ENCODE data around the gene LGALS4.
"Not testable (repeated sequence)": the region's sequence is repeated elsewhere in the genome, so short reads cannot be mapped to it uniquely, and the experiment has no call there.

The LGALS4 gene

GRCh38 chr19:38821230-38821825 is 8.6 kb upstream of the LGALS4 start:
- not testable (repeated sequence) for DNase-seq

- no peak for DNase-seq
Observed at GRCh38 chr19:38819231-38819920, 6.6 kb upstream of the LGALS4 start.

GRCh38 chr19:38817081-38817480 is 4.3 kb upstream of the LGALS4 start:
- DNase-seq, result no peak

GRCh38 chr19:38816131-38816750 is 3.5 kb upstream of the LGALS4 start:
- DNase-seq, result no peak

GRCh38 chr19:38815059-38816001 is 2.6 kb upstream of the LGALS4 start:
- no peak for DNase-seq

- not testable (repeated sequence) for DNase-seq
Observed at GRCh38 chr19:38813932-38814331, 1.2 kb upstream of the LGALS4 start.

- no peak for DNase-seq
Observed at GRCh38 chr19:38813323-38813722, 578 bp upstream of the LGALS4 start.

- no peak for DNase-seq
Observed at GRCh38 chr19:38812009-38812840, 520 bp downstream of the LGALS4 start.

GRCh38 chr19:38809592-38810252 is 3.0 kb downstream of the LGALS4 start:
- no peak for DNase-seq

GRCh38 chr19:38808741-38809140 is 4.0 kb downstream of the LGALS4 start:
- DNase-seq, result no peak

- DNase-seq, result not testable (repeated sequence)
Observed at GRCh38 chr19:38807374-38808098, 5.2 kb downstream of the LGALS4 start.

- no peak for DNase-seq
Observed at GRCh38 chr19:38806371-38806770, 6.4 kb downstream of the LGALS4 start.

GRCh38 chr19:38805180-38805579 is 7.6 kb downstream of the LGALS4 start:
- DNase-seq, result no peak

- DNase-seq, result no peak
Observed at GRCh38 chr19:38803543-38803942, 9.2 kb downstream of the LGALS4 start.

GRCh38 chr19:38801359-38802095 is 11.2 kb downstream of the LGALS4 start:
- DNase-seq, result no peak

GRCh38 chr19:38800577-38801347 is 12.0 kb downstream of the LGALS4 start:
- no peak for DNase-seq

- no peak for DNase-seq
Observed at GRCh38 chr19:38799104-38799503, 13.6 kb downstream of the LGALS4 start.

- DNase-seq, result not testable (repeated sequence)
Observed at GRCh38 chr19:38797781-38798180, 15.0 kb downstream of the LGALS4 start.

GRCh38 chr19:38796154-38796553 is 16.6 kb downstream of the LGALS4 start:
- DNase-seq, result no peak

All from COR-L47 (cell line).